HG03432 (cell line): ENCODE measurements around the gene FSCN2.
"Not testable (repeated sequence)": the region's sequence is repeated elsewhere in the genome, so short reads cannot be mapped to it uniquely, and the experiment has no call there.

Source experiments
- ATAC-seq: cut with Tn5 transposase; IDR thresholded peaks from one replicate; pipeline ENCODE4 v1.9.1; 2021; ENCODE audit warnings: mild to moderate bottlenecking, moderate library complexity; ENCODE audit not compliant: unreplicated experiment

Gene FSCN2

GRCh38 chr17:81573794-81574642, 45.8 kb downstream of the FSCN2 start:
- no peak for ATAC-seq

- no peak for ATAC-seq
Measured at GRCh38 chr17:81574643-81574956, 46.4 kb downstream of the FSCN2 start.

- ATAC-seq, result no peak
Measured at GRCh38 chr17:81575836-81576235, 47.7 kb downstream of the FSCN2 start.

GRCh38 chr17:81576621-81577277, 48.6 kb downstream of the FSCN2 start:
- no peak for ATAC-seq

GRCh38 chr17:81577278-81578000, 49.3 kb downstream of the FSCN2 start:
- ATAC-seq, result no peak

- no peak for ATAC-seq
Measured at GRCh38 chr17:81578038-81578441, 49.9 kb downstream of the FSCN2 start.

- ATAC-seq, result no peak
Measured at GRCh38 chr17:81578561-81579225, 50.5 kb downstream of the FSCN2 start.

GRCh38 chr17:81579298-81579697, 51.1 kb downstream of the FSCN2 start:
- ATAC-seq, result no peak

- ATAC-seq, result no peak
Measured at GRCh38 chr17:81579821-81580321, 51.7 kb downstream of the FSCN2 start.

GRCh38 chr17:81580481-81580880, 52.3 kb downstream of the FSCN2 start:
- ATAC-seq, result no peak

- ATAC-seq, result no peak
Measured at GRCh38 chr17:81581758-81582157, 53.6 kb downstream of the FSCN2 start.

- ATAC-seq, result no peak
Measured at GRCh38 chr17:81582341-81582740, 54.2 kb downstream of the FSCN2 start.

GRCh38 chr17:81582749-81583148, 54.6 kb downstream of the FSCN2 start:
- ATAC-seq, result no peak

- no peak for ATAC-seq
Measured at GRCh38 chr17:81583589-81584342, 55.6 kb downstream of the FSCN2 start.

- not testable (repeated sequence) for ATAC-seq
Measured at GRCh38 chr17:81584771-81585170, 56.6 kb downstream of the FSCN2 start.

- ATAC-seq, result no peak
Measured at GRCh38 chr17:81586096-81586495, 57.9 kb downstream of the FSCN2 start.
